ENCODE data around the gene ZNF365.

ZNF365 gene

DNA sequence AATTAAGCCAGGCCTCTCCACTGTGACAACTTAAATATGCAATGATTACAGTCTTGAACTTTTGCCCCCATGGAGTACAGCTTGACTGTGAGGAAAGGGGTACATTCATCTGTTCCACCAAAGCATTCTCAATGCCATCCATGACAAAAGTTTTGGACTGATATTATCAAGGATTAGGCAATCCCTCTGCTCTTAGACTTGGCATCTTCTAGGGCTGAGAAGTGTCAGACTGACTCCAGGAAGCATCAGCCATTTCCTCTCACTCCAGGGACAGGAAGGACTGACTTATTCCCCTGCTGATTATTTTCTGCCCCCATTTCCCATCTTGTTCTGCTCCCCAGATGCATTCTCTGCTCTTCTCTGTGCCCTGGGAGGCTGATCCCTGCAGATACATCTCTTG lies 69.7 kb downstream of the ZNF365 start:
- TF ChIP-seq, protein P1, sequence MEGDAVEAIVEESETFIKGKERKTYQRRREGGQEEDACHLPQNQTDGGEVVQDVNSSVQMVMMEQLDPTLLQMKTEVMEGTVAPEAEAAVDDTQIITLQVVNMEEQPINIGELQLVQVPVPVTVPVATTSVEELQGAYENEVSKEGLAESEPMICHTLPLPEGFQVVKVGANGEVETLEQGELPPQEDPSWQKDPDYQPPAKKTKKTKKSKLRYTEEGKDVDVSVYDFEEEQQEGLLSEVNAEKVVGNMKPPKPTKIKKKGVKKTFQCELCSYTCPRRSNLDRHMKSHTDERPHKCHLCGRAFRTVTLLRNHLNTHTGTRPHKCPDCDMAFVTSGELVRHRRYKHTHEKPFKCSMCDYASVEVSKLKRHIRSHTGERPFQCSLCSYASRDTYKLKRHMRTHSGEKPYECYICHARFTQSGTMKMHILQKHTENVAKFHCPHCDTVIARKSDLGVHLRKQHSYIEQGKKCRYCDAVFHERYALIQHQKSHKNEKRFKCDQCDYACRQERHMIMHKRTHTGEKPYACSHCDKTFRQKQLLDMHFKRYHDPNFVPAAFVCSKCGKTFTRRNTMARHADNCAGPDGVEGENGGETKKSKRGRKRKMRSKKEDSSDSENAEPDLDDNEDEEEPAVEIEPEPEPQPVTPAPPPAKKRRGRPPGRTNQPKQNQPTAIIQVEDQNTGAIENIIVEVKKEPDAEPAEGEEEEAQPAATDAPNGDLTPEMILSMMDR (conservative IDR thresholded peaks at IDR 0.05; ENCODE audit: control insufficient read depth, insufficient read depth, low read depth, low read length) = no peak
- H3K4me3 ChIP-seq (ENCODE audit: control insufficient read depth, low read depth, low read length) = no peak overlapping the region
- peak; percentile 21 for DNase-seq (ENCODE audit: low read depth)

DNA sequence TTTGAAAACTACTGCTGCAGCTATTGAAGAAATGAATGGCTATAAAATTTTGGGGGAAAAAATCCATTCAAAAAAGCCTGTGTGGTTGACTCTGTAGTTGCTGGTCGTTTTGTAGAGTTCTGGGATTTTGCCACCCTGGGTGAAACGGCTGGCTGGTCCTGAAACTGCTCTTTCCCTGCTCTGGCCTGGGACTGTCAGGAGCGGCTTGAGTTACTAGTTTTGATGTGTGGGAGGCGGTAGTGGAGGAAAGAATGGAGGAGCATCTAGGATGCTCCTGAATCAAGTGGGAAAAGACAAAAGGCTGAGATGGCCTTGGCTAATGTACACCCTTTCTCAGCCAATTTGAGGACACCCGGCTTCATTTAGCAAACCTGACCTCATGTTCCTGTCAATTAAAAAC lies 72.5 kb downstream of the ZNF365 start:
- DNase-seq (ENCODE audit: low read depth) = no peak
- TF ChIP-seq, protein P1 (conservative IDR thresholded peaks at IDR 0.05; ENCODE audit: control insufficient read depth, insufficient read depth, low read depth, low read length) = no peak
- H3K4me3 ChIP-seq (ENCODE audit: control insufficient read depth, low read depth, low read length) = no peak overlapping the region

DNA sequence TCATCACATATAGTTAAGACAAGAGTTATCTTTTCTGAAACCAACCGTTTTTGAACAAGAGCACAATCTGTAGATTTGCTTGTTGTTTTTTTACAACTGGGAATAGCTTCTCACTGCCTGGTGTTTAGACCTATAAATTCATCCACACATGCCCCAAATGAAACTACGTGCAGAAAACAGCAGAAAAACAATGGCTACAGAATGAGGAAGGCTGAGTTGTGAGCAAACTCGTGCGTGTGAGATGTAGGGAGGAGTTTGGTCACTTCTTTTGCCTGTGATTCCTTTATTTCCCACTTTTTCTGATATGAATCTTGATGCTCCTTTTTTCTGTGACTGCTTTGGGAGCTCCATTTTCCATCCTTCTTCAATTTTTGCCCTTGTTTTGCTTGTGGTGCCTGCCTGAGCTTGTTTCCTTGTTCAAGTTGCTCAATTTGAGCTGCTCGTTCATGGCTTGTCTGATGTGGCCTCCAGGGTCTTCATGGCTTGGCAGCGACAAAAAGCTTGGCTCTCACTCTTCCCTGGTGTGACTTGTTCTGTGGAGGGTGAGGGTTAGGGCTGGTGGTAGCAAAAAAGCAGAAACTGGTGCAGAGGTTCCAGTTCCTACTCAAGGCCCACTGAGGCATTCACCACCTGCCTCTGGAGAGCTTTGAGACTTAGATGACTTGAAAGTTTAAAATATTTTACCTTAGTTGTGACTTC lies 76.9 kb downstream of the ZNF365 start:
- TF ChIP-seq, protein P1 (conservative IDR thresholded peaks at IDR 0.05; ENCODE audit: control insufficient read depth, insufficient read depth, low read depth, low read length) = no peak
- no peak overlapping the region for H3K4me3 ChIP-seq (ENCODE audit: control insufficient read depth, low read depth, low read length)
- no peak for DNase-seq (ENCODE audit: low read depth)

DNA sequence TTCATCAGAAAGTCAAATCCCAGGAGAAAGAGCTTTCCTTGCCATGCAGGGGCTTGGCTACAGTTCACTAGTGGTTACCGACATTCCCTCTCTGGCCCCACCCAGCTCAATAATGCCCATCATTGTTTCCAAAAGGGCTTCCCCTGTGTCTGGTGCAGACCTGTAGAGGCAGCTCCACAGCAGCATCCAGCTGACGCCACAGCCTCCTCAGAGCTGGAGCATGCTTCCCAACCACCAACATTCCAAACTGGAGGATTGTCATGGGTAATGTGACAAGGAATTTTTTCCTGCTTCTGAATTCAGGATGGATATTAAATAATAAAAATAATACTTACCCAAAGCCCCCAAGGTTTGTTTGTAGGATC lies 77.4 kb downstream of the ZNF365 start:
- TF ChIP-seq, protein P1 (conservative IDR thresholded peaks at IDR 0.05; ENCODE audit: control insufficient read depth, insufficient read depth, low read depth, low read length) = no peak
- DNase-seq (ENCODE audit: low read depth) = no peak
- H3K4me3 ChIP-seq (ENCODE audit: control insufficient read depth, low read depth, low read length) = no peak overlapping the region
